Loucy (cell line): ENCODE data around the gene MYCL.

Experiments used
- EZH2phosphoT487 ChIP-seq: fragments of 200-600 bp; IDR thresholded peaks from 2 replicates; pipeline ENCODE4 v1.6.1; 2018; ENCODE audit warnings: antibody characterized with exemption, mild to moderate bottlenecking, moderate library complexity, borderline replicate concordance
- TF ChIP-seq, protein P1 (sequence below): fragments of 200-600 bp; sonication (generic); conservative IDR thresholded peaks from 2 replicates; pipeline ENCODE4 v1.5.1; 2014; ENCODE audit warnings: mild to moderate bottlenecking, antibody characterized with exemption, low read length

GRCh38 chr1:39902460-39902807 is 717 bp upstream of the MYCL start:
- TF ChIP-seq, protein P1, sequence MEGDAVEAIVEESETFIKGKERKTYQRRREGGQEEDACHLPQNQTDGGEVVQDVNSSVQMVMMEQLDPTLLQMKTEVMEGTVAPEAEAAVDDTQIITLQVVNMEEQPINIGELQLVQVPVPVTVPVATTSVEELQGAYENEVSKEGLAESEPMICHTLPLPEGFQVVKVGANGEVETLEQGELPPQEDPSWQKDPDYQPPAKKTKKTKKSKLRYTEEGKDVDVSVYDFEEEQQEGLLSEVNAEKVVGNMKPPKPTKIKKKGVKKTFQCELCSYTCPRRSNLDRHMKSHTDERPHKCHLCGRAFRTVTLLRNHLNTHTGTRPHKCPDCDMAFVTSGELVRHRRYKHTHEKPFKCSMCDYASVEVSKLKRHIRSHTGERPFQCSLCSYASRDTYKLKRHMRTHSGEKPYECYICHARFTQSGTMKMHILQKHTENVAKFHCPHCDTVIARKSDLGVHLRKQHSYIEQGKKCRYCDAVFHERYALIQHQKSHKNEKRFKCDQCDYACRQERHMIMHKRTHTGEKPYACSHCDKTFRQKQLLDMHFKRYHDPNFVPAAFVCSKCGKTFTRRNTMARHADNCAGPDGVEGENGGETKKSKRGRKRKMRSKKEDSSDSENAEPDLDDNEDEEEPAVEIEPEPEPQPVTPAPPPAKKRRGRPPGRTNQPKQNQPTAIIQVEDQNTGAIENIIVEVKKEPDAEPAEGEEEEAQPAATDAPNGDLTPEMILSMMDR = peak; percentile 1; the same call in 1 of the 2 replicates
- TF ChIP-seq EZH2phosphoT487 = no peak
